Large intestine (tissue), 3 donors: Measurements from ENCODE around the gene OR3A3. TPM values are rescaled to one million over a fixed set of nuclear protein-coding genes. Genes with fewer than 3 reads are reported as not detected.

Source experiments
- DNase-seq, 2 donors: peaks; one replicate each; pipeline versions ENCODE4 v3.0.0 to v3.0.0-alpha.2; 2013
- H3K27ac ChIP-seq: one replicate; pipeline ENCODE4 v1.5.1; 2013; ENCODE audit warnings: low read length
- H3K27me3 ChIP-seq: 2 replicates; pipeline ENCODE4 v1.6.1; 2013; ENCODE audit warnings: low read length; ENCODE audit not compliant: control insufficient read depth, insufficient read depth
- H3K36me3 ChIP-seq: 2 replicates; pipeline ENCODE4 v1.6.1; 2013; ENCODE audit warnings: low read length; ENCODE audit not compliant: control insufficient read depth, insufficient read depth
- H3K4me1 ChIP-seq: one replicate; pipeline ENCODE4 v1.6.1; 2013; ENCODE audit warnings: low read length; ENCODE audit not compliant: control insufficient read depth, insufficient read depth
- H3K4me3 ChIP-seq: one replicate; pipeline ENCODE4 v1.5.1; 2013; ENCODE audit warnings: low read length
- H3K9me3 ChIP-seq: one replicate; pipeline ENCODE4 v1.6.1; 2013; ENCODE audit warnings: mild to moderate bottlenecking, low read depth, low read length, moderate library complexity; ENCODE audit not compliant: control insufficient read depth
- WGBS: methylation state at CpG from one replicate; pipeline ENCODE4 v1.1.5; 2013; ENCODE audit warnings: low lambda C conversion rate; ENCODE audit not compliant: insufficient coverage; 5-methylcytosine and 5-hydroxymethylcytosine counted together
- polyA plus RNA-seq: library from polyadenylated mRNA; unstranded; fragments of 120-200 nt; gene quantifications from one replicate; pipeline ENCODE4 v1.2.1, GENCODE V29; 2013

The OR3A3 gene
- polyA plus RNA-seq, 1 donor: not detected

- DNase-seq: no peak
- no CpG with 5 or more reads among the region's 5 CpGs for WGBS
- no peak overlapping the region for H3K27ac ChIP-seq
- H3K4me3 ChIP-seq: no peak overlapping the region
- no peaks in the 10 kb centered on the region for H3K27me3 ChIP-seq
- H3K4me1 ChIP-seq: peaks cover 3% of the 10 kb centered on the region
- H3K36me3 ChIP-seq: no peaks in the 10 kb centered on the region
- H3K9me3 ChIP-seq: peaks cover 3% of the 10 kb centered on the region
Observed at GRCh38 chr17:3469529-3469928, 58.4 kb downstream of the OR3A3 start.

GRCh38 chr17:3471599-3471998 lies 60.4 kb downstream of the OR3A3 start, which contains the start of gene SPATA22:
Gene SPATA22, minus strand, starts transcription at chr17:3471819. Its CDS starts 2,494 bp downstream, at chr17:3469325.
- Histone ChIP-seq H3K4me3 (no peak within 1 kb of the TSS), H3K4me1 (peaks cover 19% of the 10 kb centered on the region), H3K9me3 (peaks cover 3% of the 10 kb centered on the region), H3K27me3 (no peaks in the 10 kb centered on the region), H3K36me3 (no peaks in the 10 kb centered on the region), H3K27ac (no peak within 1 kb of the TSS)
- no CpG with 5 or more reads among the region's 38 CpGs for WGBS
- DNase-seq: no peak

GRCh38 chr17:3472137-3472536 lies 61.0 kb downstream of the OR3A3 start:
- peaks cover 19% of the 10 kb centered on the region for H3K4me1 ChIP-seq
- no peaks in the 10 kb centered on the region for H3K27me3 ChIP-seq
- no peaks in the 10 kb centered on the region for H3K36me3 ChIP-seq
- WGBS: no CpG with 5 or more reads among the region's 21 CpGs
- no peak overlapping the region for H3K4me3 ChIP-seq
- DNase-seq: no peak
- no peak overlapping the region for H3K27ac ChIP-seq
- peaks cover 3% of the 10 kb centered on the region for H3K9me3 ChIP-seq

Other genes starting within 250 kb of the OR3A3 start
- gene OR1A2, start 213.9 kb upstream of the OR3A3 start, polyA plus RNA-seq: not detected
- not detected for gene OR1A1, start 203.7 kb upstream of the OR3A3 start, polyA plus RNA-seq
- not detected for gene OR3A1, start 113.0 kb upstream of the OR3A3 start, polyA plus RNA-seq
- 0.06 TPM for gene OR3A2, start 25.1 kb upstream of the OR3A3 start, polyA plus RNA-seq
- gene OR1E1, start 13.0 kb upstream of the OR3A3 start, polyA plus RNA-seq: not detected
- not detected for gene OR1E2, start 22.5 kb downstream of the OR3A3 start, polyA plus RNA-seq
- not detected for gene SPATA22, start 60.4 kb downstream of the OR3A3 start, polyA plus RNA-seq
- gene ASPA, start 64.6 kb downstream of the OR3A3 start, polyA plus RNA-seq: 0.96 TPM
- 15.0 TPM for gene TRPV3, start 146.4 kb downstream of the OR3A3 start, polyA plus RNA-seq
- gene TRPV1, start 198.0 kb downstream of the OR3A3 start, polyA plus RNA-seq: 18.4 TPM
- 21.3 TPM for gene SHPK, start 224.9 kb downstream of the OR3A3 start, polyA plus RNA-seq
- gene CTNS, start 225.4 kb downstream of the OR3A3 start, polyA plus RNA-seq: 21.7 TPM